Measurements from ENCODE around the gene SH3TC1.

SH3TC1 gene

DNA sequence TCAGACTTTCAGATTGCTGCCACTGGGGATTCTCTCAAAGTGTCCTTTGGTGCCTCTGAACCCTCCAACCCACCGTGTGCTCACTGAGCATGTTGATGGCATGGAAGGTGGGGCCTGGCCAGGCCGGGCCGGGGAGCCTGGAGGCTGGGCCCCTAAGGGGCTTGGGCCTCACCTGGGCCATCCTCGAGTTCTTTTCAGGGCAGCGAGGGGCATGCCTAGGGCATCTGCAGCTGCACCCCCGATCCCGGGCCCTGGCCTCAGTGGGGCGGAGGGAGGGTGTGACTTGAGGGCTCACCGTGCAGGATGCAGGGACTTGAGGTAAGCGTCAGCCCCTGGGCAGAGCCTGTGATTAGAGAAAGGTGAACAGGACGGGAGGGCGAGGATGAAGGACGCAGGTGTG, 1.6 kb upstream of the SH3TC1 start:
- in situ Hi-C loops (cut with MboI; ENCODE audit: low sequenced_read_pairs), result no loop called here

- in situ Hi-C loops (cut with MboI; ENCODE audit: low sequenced_read_pairs), result no loop called here
Observed at GRCh38 chr4:8198206-8198905, 734 bp upstream of the SH3TC1 start.

DNA sequence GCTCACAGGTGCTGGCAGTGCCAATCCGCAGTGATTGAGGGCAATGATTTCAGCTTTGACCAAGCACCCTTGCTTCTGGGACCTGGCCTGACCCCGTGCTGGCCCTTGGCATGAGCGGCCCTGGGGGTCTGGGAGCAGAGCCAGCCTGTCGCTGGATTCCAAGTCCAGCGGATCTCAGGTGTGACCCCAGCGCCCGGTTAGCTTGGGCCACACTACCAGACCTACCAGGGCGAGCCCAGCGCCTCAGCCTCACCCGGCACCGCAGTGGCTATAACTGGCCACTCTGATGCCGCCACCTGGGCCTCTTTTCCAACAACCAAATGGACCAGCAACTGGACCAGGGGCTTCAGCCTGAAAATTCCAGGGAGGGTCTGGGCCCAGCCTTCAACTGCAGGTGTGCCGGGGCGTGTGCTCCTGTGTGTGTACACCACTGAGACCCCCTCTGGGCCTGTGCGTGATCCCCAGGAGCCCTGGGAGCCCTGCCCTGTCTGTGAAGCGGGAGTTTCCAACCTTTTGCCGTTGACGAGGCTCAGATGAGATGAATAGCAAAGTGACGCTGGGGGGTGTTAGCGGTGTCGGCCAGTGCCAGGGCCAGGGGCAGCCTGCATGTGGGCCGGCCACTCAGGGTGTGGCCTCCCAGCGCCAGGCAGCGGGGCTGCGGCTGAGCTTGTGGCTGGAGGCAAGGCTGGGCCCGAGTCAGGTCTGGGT, 658 bp downstream of the SH3TC1 start:
- in situ Hi-C loops (cut with MboI; ENCODE audit: low sequenced_read_pairs), result loop anchor here (25.0 kb wide), 1 partner anchor 1262 kb away; no protein-coding TSS in a partner anchor

DNA sequence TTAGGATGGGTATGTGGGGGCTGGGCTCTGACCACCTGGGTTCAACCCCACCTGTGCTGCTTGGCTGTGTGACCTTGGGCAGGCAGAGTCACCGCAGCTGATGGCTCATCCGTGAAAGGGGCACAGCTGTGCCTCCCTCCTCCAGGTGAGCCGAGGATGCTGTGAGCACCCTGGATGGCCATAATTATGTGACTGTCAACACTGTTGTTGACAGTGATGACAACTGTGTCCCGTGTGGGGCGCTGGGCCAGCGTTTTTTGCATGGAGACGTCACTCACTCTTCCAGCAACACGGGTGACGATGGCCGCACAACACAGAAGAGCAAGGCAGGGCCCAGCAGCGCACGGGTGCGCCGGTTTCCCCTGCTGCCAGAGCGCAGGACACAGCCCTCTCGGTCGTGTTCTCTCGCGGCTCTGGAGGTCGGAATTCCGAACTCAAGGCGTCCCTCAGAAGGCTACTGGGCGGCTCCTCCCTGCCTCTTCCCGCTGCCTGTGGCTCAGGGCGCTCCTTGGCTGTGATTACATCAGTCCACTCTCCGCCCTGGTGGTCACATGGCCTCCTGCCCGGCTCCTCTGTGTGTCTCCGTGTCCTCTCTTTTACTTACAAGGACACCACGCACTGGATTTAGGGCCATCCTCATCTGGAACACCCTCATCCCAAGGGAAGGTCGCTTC, 1.3 kb downstream of the SH3TC1 start:
- in situ Hi-C loops (cut with MboI; ENCODE audit: low sequenced_read_pairs), result loop anchor here (25.0 kb wide), 1 partner anchor 1263 kb away; no protein-coding TSS in a partner anchor

DNA sequence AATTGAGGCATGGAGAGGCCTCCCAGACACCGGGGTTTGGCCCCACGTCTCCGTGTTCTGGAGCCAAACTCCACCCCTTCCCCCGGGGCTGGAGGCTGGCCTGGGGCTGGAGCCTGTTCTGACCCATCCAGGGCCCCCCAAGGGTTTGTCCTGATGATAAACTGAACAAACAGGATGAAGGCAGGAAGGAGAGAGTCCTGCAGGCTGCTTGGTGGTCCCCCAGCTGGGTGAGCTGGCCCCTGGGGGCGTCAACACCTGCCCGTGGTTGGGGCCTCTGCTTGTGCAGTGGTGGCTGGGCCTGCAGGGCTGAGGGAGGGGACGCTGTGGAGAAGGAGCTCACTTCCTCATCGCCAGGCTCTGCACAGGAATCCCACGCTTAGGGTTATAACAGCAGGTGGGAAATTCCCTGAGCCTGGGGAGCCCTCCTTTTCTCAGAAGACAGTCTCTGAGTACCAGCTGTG, 2.3 kb downstream of the SH3TC1 start:
- in situ Hi-C loops (cut with MboI; ENCODE audit: low sequenced_read_pairs), result loop anchor here (25.0 kb wide), 1 partner anchor 1264 kb away; no protein-coding TSS in a partner anchor

DNA sequence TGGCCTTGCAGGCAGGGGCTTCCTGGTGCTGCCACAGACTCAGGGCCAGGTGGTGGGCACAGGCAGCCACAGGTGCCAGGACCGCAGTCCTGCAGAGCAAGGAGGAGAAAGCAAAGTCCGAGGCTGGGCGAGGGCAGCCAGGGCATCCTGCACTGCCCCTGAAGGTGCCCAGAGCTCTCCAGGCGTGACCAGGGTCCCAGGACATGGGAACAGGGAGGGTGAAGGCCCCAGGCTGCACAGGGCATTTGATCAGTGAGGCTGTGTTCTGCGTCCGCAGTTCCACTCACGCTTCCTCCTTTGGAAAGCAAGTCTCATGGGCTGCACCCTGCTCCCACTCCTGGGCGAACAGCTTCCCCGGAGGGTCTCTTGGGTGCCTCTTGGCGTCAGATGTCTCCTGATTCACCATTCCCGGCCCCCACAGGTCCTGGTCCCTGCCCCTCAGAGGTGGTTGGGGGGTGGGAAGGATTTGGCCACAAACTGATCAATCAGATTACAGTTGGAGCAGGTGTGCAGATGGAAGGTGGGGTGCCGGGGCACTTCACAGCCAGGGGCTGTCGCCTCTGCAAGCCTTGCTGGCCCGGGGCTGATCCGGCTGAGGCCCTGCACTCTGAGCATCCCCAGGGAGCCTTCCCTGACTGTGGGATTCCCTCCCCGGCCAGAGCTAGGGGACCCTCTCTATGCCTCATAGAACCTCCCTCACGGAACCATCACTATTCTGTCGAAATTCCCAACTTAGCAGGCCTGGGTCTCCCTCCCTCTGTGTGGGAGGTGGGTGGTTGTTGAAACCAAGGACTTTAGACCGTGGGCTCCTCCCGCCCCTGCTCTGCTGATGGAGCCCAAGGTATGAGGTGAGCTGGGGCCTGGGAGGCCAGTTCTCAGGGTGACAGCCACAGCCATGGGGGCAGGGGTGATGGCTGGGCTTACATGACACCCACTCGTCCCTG, 3.3 kb downstream of the SH3TC1 start:
- in situ Hi-C loops (cut with MboI; ENCODE audit: low sequenced_read_pairs), result loop anchor here (25.0 kb wide), 1 partner anchor 1265 kb away; no protein-coding TSS in a partner anchor

- in situ Hi-C loops (cut with MboI; ENCODE audit: low sequenced_read_pairs), result loop anchor here (25.0 kb wide), 1 partner anchor 1266 kb away; no protein-coding TSS in a partner anchor
Observed at GRCh38 chr4:8203052-8203401, 3.9 kb downstream of the SH3TC1 start.

DNA sequence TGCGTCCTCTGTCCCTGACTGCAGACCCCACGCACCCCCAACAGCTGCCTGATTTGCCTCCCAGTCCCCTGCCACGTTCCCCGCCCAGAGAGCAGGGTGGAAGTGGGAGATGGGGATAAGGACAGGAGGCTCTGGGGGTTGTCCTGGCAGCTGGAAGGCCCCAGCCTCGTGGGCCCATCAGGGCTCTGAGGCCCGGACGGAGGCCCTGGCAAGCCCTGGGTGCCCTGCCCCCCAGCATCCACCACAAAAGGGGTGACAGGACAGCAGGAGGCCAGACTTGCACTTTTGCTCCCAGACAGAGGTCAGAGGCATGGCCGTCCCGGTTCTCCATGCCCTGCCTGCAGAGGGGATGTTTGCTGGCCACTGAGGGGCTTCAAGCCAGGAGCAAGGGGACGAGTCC, 4.7 kb downstream of the SH3TC1 start:
- in situ Hi-C loops (cut with MboI; ENCODE audit: low sequenced_read_pairs), result loop anchor here (25.0 kb wide), 1 partner anchor 1267 kb away; no protein-coding TSS in a partner anchor

DNA sequence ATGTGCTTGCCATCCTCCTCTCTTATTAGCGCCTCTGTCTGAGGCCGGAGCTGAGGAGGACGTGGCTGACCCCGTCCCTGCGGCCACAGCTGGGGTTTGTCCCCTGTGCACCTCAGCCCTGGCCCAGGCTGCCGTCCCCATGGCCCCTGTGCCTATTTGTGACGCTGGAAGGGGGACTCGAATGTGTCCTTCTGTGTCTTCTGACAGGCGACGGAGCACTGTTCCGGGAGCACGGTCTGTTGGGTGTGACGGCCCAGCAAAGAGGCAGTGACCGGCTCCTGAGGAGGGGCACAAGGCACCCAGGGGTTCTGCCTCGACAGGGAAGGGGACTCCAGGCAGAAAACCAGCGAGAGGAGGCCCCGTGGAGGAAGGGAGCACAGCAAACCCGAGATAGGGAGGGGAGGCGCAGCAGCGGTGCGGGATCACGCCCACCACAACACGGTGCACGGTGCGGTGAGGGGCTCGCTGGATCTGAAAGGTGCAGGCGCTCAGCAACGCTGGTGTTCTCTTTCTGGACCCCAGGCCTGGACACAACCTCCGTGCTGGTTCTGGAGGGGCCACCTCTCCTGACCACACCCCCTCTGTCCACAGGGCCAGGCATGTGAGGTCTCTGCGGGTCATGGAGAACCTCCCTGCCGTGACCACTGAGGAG, 5.6 kb downstream of the SH3TC1 start:
- in situ Hi-C loops (cut with MboI; ENCODE audit: low sequenced_read_pairs), result loop anchor here (25.0 kb wide), 1 partner anchor 1267 kb away; no protein-coding TSS in a partner anchor

DNA sequence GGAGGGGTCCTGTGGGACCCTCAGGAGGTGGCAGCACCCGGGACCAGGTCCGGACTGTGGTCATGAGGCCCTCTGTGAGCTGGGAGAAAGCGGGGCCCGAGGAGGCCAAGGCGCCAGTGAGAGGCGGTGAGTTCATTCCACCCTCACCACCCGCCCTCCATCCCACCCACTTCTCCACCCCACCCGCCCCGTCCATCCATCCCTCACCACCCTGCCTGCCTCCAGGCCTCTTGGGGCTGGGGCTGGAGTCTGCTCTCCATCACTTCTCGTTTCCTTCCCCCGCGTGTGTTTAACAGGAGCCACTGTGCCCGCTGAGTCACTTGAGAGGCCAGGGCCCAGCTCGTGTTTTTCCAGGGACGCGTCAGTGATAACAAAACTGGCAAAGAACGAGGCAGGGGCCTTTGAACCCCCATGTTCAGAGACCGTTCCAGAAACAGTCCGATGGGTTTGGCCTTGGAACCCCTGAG, 6.2 kb downstream of the SH3TC1 start:
- in situ Hi-C loops (cut with MboI; ENCODE audit: low sequenced_read_pairs), result loop anchor here (25.0 kb wide), 1 partner anchor 1268 kb away; no protein-coding TSS in a partner anchor

DNA sequence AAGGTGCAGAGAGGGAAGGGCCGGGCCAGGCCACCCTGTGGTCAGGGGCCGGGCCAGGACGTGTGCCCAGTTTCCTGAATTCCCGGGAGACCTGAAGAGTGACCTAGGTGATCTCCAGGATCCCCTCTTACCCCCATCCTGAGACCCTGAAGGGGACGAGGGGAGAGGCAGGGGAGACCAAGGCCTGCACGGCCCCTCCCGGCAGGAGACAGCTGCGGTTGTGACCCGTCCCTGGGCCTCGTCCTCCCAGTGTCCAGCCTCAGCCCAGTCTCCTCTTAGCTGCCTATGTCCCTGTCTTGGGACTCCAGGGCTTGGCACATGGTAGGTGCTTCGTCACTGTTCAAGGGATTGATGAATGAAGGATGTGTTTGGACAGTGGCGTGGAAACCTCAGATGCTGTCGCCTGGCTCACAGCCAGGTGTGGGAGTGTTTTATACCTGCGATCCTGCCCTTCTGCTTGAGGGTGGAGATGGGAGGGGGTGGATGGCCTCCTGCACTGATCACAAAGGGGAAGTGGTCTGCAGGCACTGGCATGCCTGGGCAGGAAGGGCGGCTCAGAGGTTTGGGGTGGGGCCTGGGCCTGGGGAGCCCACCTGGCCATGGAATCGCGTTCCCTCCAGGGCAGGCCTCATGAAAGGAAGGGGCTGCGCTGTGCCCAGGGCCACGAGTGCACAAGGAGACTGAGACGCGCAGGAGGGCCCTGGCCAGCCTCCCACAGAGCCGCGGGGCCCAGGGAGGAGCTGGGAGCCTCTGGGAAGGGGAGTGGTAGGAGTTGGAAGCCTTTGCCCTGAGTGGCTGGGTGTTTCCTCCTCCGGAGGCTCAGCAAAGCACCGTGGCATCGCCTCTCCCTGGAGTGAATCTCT, 6.9 kb downstream of the SH3TC1 start:
- in situ Hi-C loops (cut with MboI; ENCODE audit: low sequenced_read_pairs), result loop anchor here (25.0 kb wide), 1 partner anchor 1269 kb away; no protein-coding TSS in a partner anchor

GRCh38 chr4:8207314-8207713, 8.2 kb downstream of the SH3TC1 start:
- in situ Hi-C loops (cut with MboI; ENCODE audit: low sequenced_read_pairs), result loop anchor here (25.0 kb wide), 1 partner anchor 1270 kb away; no protein-coding TSS in a partner anchor

DNA sequence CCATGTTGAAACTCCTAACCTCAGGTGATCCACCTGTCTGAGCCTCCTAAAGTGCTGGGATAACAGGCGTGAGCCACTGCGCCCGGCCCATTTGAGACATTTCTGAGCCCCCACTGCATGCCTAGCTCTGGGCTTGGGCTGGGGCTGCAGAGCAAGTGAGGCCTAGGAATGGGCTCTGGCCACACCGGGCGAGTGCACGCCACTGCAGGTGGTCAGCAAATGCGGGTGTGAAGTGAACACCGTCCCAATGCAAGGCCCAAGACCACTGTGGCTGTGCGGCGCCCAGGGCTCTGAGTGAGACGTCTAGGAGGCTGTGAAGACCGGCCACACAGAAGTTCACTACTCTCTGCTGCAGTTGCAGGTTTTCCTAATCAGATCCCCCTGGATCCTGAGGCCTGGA, 9.5 kb downstream of the SH3TC1 start:
- in situ Hi-C loops (cut with MboI; ENCODE audit: low sequenced_read_pairs), result loop anchor here (25.0 kb wide), 1 partner anchor 1271 kb away; no protein-coding TSS in a partner anchor

DNA sequence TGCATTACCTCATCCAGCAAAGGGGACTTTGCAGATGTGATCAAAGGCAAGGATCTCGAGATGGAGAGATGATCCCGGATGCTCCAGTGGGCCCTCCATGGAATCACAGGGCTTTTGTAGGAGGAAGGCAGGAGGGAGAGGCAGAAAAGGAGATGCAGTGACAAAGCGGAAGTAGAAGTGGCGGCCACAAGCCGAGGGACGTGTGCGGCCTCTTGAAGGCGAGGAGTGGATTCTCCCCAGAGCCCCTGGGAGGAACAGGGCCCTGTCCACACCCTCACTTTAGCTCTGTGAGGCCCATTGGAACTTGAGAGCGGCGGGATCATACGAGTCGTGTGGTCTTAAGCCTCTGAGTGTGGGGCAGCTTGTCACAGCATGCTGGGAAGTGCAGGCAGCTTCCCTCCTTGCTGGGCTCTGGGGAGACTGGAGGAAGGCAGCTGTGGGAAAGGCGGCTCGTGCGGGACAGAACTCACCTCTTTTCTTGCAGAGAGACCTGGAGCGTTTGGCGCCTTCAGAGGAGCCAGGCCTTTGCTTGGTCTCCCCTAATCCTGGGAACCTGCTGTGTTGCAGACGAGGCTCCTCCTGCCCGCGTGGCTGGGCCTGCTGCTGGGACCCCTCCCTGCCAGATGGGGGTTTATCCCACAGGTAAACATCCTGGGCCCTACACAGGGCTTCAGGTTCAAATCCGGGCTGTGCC, 10.2 kb downstream of the SH3TC1 start:
- in situ Hi-C loops (cut with MboI; ENCODE audit: low sequenced_read_pairs), result loop anchor here (25.0 kb wide), 1 partner anchor 1272 kb away; no protein-coding TSS in a partner anchor

GRCh38 chr4:8210010-8210409, 10.9 kb downstream of the SH3TC1 start:
- in situ Hi-C loops (cut with MboI; ENCODE audit: low sequenced_read_pairs), result loop anchor here (25.0 kb wide), 1 partner anchor 1273 kb away; no protein-coding TSS in a partner anchor

DNA sequence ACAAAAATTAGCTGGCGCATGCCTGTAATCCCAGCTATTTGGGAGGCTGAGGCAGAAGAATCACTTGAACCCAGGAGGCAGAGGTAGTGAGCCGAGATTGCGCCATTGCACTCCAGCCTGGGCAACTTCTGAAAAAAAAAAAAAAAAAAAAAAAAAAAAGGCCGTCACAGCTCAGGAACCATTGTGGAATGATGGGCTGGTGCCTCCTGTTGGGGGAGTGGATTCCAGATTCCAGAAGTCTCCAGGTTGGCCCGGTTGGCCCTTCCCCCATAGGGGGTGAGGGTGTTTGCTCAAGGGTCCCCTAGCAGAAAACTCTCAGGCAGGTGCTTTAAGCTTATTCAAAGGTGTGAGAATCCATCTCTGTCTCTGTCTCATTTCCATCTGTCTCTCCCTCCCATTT, 11.5 kb downstream of the SH3TC1 start:
- in situ Hi-C loops (cut with MboI; ENCODE audit: low sequenced_read_pairs), result loop anchor here (25.0 kb wide), 1 partner anchor 1273 kb away; no protein-coding TSS in a partner anchor

DNA sequence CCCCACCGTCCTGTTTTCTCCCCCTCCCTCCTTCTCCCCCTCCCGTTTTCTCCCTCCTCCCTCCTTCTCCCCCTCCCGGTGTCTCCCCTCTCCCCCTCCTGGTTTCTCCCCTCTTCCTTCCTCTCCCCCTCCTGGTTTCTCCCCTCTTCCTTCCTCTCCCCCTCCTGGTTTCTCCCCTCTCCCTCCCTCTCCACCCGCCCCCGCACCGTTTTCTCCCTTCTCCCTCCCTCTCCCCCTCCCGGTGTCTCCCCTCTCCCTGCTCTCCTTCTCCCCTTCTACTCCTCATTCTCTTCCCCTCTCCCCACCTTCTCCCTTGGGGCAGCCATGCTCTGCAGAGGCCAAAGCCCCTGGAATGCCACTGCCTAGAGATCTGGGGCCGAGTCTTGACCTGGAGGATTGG, 12.2 kb downstream of the SH3TC1 start:
- in situ Hi-C loops (cut with MboI; ENCODE audit: low sequenced_read_pairs), result loop anchor here (25.0 kb wide), 1 partner anchor 1274 kb away; no protein-coding TSS in a partner anchor
